Ishikawa (cell line): ENCODE data around the gene PAK6.

Source experiments
- EGR1 ChIP-seq: IDR thresholded peaks from 2 replicates; pipeline ENCODE4 v1.6.1; 2012
- TAF1 ChIP-seq: IDR thresholded peaks from 2 replicates; pipeline ENCODE4 v1.6.1; 2012; ENCODE audit warnings: low read depth, mild to moderate bottlenecking
- USF1 ChIP-seq: IDR thresholded peaks from 2 replicates; pipeline ENCODE4 v1.6.1; 2012
- ZBTB7A ChIP-seq: IDR thresholded peaks from 2 replicates; pipeline ENCODE4 v1.6.1; 2012; ENCODE audit warnings: low read depth

GRCh38 chr15:40267670-40268069, 28.8 kb downstream of the PAK6 start:
- TF ChIP-seq TAF1, result no peak
- no peak for TF ChIP-seq ZBTB7A
- no peak for TF ChIP-seq USF1
- no peak for TF ChIP-seq EGR1
